Erythroblast (primary cell): ENCODE results near the gene OR51B6.

Source experiments
- GATA1 ChIP-seq: IDR thresholded peaks from 2 replicates; pipeline ENCODE4 v1.6.1; 2011; ENCODE audit warnings: low read depth, mild to moderate bottlenecking, control low read depth, low read length, moderate library complexity
- POLR2A ChIP-seq: IDR thresholded peaks from 2 replicates; pipeline ENCODE4 v1.6.1; 2011; ENCODE audit warnings: mild to moderate bottlenecking, low read length

DNA sequence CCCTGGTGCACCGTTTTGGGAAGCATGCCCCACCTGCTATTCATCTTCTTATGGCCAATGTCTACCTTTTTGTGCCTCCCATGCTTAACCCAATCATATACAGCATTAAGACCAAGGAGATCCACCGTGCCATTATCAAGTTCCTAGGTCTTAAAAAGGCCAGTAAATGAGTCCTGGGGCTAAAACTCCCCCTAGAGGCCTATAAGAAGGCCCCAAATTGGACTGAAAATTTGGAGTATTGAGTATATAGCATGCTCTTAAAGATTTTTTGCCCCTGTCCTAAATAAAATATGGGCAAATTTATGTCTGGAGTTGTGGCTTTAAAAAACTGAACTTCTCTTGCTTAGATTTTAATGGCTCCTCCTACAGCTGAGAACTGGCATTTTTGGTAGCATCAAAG lies 38.9 kb downstream of the OR51B6 start:
- no peak for TF ChIP-seq POLR2A
- TF ChIP-seq GATA1: no peak
